ENCODE data around the gene SDC3.
"Not testable (repeated sequence)": the region's sequence is repeated elsewhere in the genome, so short reads cannot be mapped to it uniquely, and the experiment has no call there.

The SDC3 gene

GRCh38 chr1:30908696-30909364, at the start of gene SDC3:
TSS of gene SDC3 (minus strand) at chr1:30908758. CDS start at chr1:30908586, 172 bp downstream.
- DNase-seq (ENCODE audit: low read depth in 2 of 2), result no peak

GRCh38 chr1:30957560-30958222, 49.1 kb upstream of the SDC3 start:
- no peak for DNase-seq (ENCODE audit: low read depth in 2 of 2)

- no peak for DNase-seq (ENCODE audit: low read depth in 2 of 2)
Measured at GRCh38 chr1:30955448-30956015, 47.0 kb upstream of the SDC3 start.

GRCh38 chr1:30953685-30954084, 45.1 kb upstream of the SDC3 start:
- DNase-seq (ENCODE audit: low read depth in 2 of 2), result no peak

GRCh38 chr1:30952098-30952497, 43.5 kb upstream of the SDC3 start:
- no peak for DNase-seq (ENCODE audit: low read depth in 2 of 2)

GRCh38 chr1:30950700-30951099, 42.1 kb upstream of the SDC3 start:
- DNase-seq (ENCODE audit: low read depth in 2 of 2), result no peak

- no peak for DNase-seq (ENCODE audit: low read depth in 2 of 2)
Measured at GRCh38 chr1:30950053-30950452, 41.5 kb upstream of the SDC3 start.

GRCh38 chr1:30949487-30949838, 40.9 kb upstream of the SDC3 start:
- not testable (repeated sequence) for DNase-seq (ENCODE audit: low read depth in 2 of 2)

- not testable (repeated sequence) for DNase-seq (ENCODE audit: low read depth in 2 of 2)
Measured at GRCh38 chr1:30948813-30949486, 40.4 kb upstream of the SDC3 start.

- DNase-seq (ENCODE audit: low read depth in 2 of 2), result no peak
Measured at GRCh38 chr1:30948278-30948677, 39.7 kb upstream of the SDC3 start.

- DNase-seq (ENCODE audit: low read depth in 2 of 2), result no peak
Measured at GRCh38 chr1:30947212-30947611, 38.7 kb upstream of the SDC3 start.

- no peak for DNase-seq (ENCODE audit: low read depth in 2 of 2)
Measured at GRCh38 chr1:30942326-30942963, 33.9 kb upstream of the SDC3 start.

- no peak for DNase-seq (ENCODE audit: low read depth in 2 of 2)
Measured at GRCh38 chr1:30940541-30940940, 32.0 kb upstream of the SDC3 start.

GRCh38 chr1:30936541-30937171, 28.1 kb upstream of the SDC3 start:
- DNase-seq (ENCODE audit: low read depth in 2 of 2), result no peak

- DNase-seq (ENCODE audit: low read depth in 2 of 2), result not testable (repeated sequence)
Measured at GRCh38 chr1:30935758-30936157, 27.2 kb upstream of the SDC3 start.

GRCh38 chr1:30934613-30935012, 26.1 kb upstream of the SDC3 start:
- no peak for DNase-seq (ENCODE audit: low read depth in 2 of 2)

GRCh38 chr1:30933874-30934252, 25.3 kb upstream of the SDC3 start:
- DNase-seq (ENCODE audit: low read depth in 2 of 2), result no peak

GRCh38 chr1:30930631-30931173, 22.1 kb upstream of the SDC3 start:
- DNase-seq (ENCODE audit: low read depth in 2 of 2), result no peak

- DNase-seq (ENCODE audit: low read depth in 2 of 2), result no peak
Measured at GRCh38 chr1:30929944-30930525, 21.5 kb upstream of the SDC3 start.

GRCh38 chr1:30929135-30929889, 20.8 kb upstream of the SDC3 start:
- peak in 1 of 2 experiments; percentile 36 for DNase-seq (ENCODE audit: low read depth in 2 of 2)

All from stimulated activated CD4-positive, alpha-beta T cell treated with anti-CD3 and anti-CD28 coated beads, Interleukin-12 subunit alpha, Interleukin-12 subunit beta, amount 100 ng/mL, for 24 hours (primary cell).